Naive thymus-derived CD4-positive, alpha-beta T cell (primary cell): ENCODE results near the gene RPL4. TPM values are rescaled to one million over a fixed set of nuclear protein-coding genes. Genes with fewer than 3 reads are reported as not detected.

ENCODE experiments used
- ATAC-seq: fragments of 150-1000 bp; cut with Tn5 transposase; 2 replicates; pipeline ENCODE4 v1.10.0; 2021; ENCODE audit warnings: mild to moderate bottlenecking, moderate library complexity
- CTCF ChIA-PET: fragments of 350-600 bp; sonication (Branson Sonifier 250); formaldehyde crosslinking; loops from one replicate; lab custom pipeline; 2021; ENCODE audit warnings: antibody characterized with exemption; lab: Charles Lee
- POLR2A ChIA-PET: fragments of 350-600 bp; sonication (Branson Sonifier 250); formaldehyde crosslinking; loops from one replicate; lab custom pipeline; 2021; ENCODE audit warnings: antibody characterized with exemption, inconsistent platforms; lab: Charles Lee
- DNase-seq, 9 donors: peaks; one replicate each; pipeline versions ENCODE4 v3.0.0 to v3.0.0-alpha.2; 2020 to 2022; ENCODE audit warnings: mixed read lengths in 1 of 9
- H3K27ac ChIP-seq: one replicate; pipeline ENCODE4 v1.7.0; 2013; ENCODE audit warnings: mild to moderate bottlenecking, low read depth, low read length, moderate library complexity
- H3K27me3 ChIP-seq, 2 donors: one replicate each; pipeline ENCODE4 v1.7.0; 2013; ENCODE audit warnings: low read length in 2 of 2, mild to moderate bottlenecking in 2 of 2, moderate library complexity in 2 of 2; ENCODE audit not compliant: control insufficient read depth in 2 of 2, insufficient read depth in 2 of 2
- H3K36me3 ChIP-seq, 3 experiments: 1 replicate in 2 of 3; 2 replicates in 1 of 3; pipeline ENCODE4 v1.7.0; 2013; ENCODE audit warnings: low read length in 3 of 3, mild to moderate bottlenecking in 3 of 3, moderate library complexity in 1 of 3; ENCODE audit not compliant: insufficient read depth in 3 of 3, control insufficient read depth in 2 of 3
- H3K4me1 ChIP-seq, 2 donors: one replicate each; pipeline ENCODE4 v1.7.0; 2013; ENCODE audit warnings: low read length in 2 of 2, mild to moderate bottlenecking in 2 of 2, moderate library complexity in 1 of 2; ENCODE audit not compliant: control insufficient read depth in 2 of 2, insufficient read depth in 2 of 2
- H3K4me3 ChIP-seq: 2 replicates; pipeline ENCODE4 v1.7.0; 2013; ENCODE audit warnings: mild to moderate bottlenecking, low read length
- H3K9me3 ChIP-seq, 3 experiments: 1 replicate in 2 of 3; 2 replicates in 1 of 3; pipeline ENCODE4 v1.7.0; 2013; ENCODE audit warnings: low read length in 3 of 3; ENCODE audit not compliant: control insufficient read depth in 2 of 3
- H3K27ac Mint-ChIP-seq, 9 donors: one replicate each; pipeline ENCODE4 v1.8.0; 2020 to 2022; ENCODE audit warnings: mixed read lengths in 9 of 9, mild to moderate bottlenecking in 8 of 9, moderate library complexity in 5 of 9, inconsistent platforms in 2 of 9
- H3K27me3 Mint-ChIP-seq, 5 donors: one replicate each; pipeline ENCODE4 v1.8.0; 2021 to 2022; ENCODE audit warnings: mixed read lengths in 5 of 5, mild to moderate bottlenecking in 1 of 5
- H3K36me3 Mint-ChIP-seq, 5 donors: one replicate each; pipeline ENCODE4 v1.8.0; 2020 to 2022; ENCODE audit warnings: mixed read lengths in 5 of 5, mild to moderate bottlenecking in 3 of 5, inconsistent platforms in 1 of 5
- H3K4me1 Mint-ChIP-seq, 7 donors: one replicate each; pipeline ENCODE4 v1.8.0; 2020 to 2022; ENCODE audit warnings: mixed read lengths in 7 of 7, mild to moderate bottlenecking in 3 of 7, inconsistent platforms in 1 of 7
- H3K4me3 Mint-ChIP-seq, 10 donors: one replicate each; pipeline ENCODE4 v1.8.0; 2020 to 2022; ENCODE audit warnings: mild to moderate bottlenecking in 10 of 10, mixed read lengths in 10 of 10, moderate library complexity in 6 of 10, inconsistent platforms in 2 of 10
- H3K9me3 Mint-ChIP-seq, 11 donors: one replicate each; pipeline ENCODE4 v1.8.0; 2020 to 2022; ENCODE audit warnings: mixed read lengths in 11 of 11, mild to moderate bottlenecking in 4 of 11, inconsistent platforms in 1 of 11, moderate library complexity in 1 of 11
- intact Hi-C, 2 donors: fragments of 100-400 bp; cut with micrococcal nuclease; formaldehyde crosslinking; loops; one replicate each; pipeline ENCODE4 v1.15.1; 2023
- polyA plus RNA-seq, 2 donors: library from polyadenylated mRNA; unstranded; fragments of 300-500 nt; fragmentation: Illumina TruSeq; gene quantifications; one replicate each; pipeline ENCODE4 v1.2.3, GENCODE V29; 2021
- total RNA-seq, 6 experiments: library from RNA in 5 of 6; stranded (reverse) in 5 of 6; gene quantifications; 1 replicate in 5 of 6; 2 replicates in 1 of 6; pipeline ENCODE4 v1.2.3 and lab custom pipeline; 2021 to 2026

Gene RPL4
- total and polyA plus RNA-seq, 7 experiments from 2014 or later: 898 to 4,292 (median 2,892) TPM

GRCh38 chr15:66496951-66497501 lies 7.6 kb downstream of the RPL4 start:
- ATAC-seq (peak; percentile 34), DNase-seq (no peak)
- intact Hi-C loops: loop anchor here (1.0 to 5.0 kb wide), 13 partner anchors 8 to 1365 kb away; partner anchors contain the start of genes MAP2K1 (in 2 of the 2), TIPIN (in 2 of the 2), ZWILCH (in 2 of the 2) and DIS3L (in 1 of the 2)
- Histone ChIP-seq H3K4me1 (peaks cover 15 to 24% of the 10 kb centered on the region in 2 donors), H3K9me3 (no peaks in the 10 kb centered on the region), H3K27ac (peak overlapping the region; percentile 91), H3K27me3 (no peaks in the 10 kb centered on the region), H3K36me3 (peaks cover 15 to 83% (median 50%) of the 10 kb centered on the region in 3 experiments), H3K4me3 (peak overlapping the region; percentile 80)
- ChIA-PET POLR2A (interaction anchor here (0.6 to 4.1 kb wide), 8 partner anchors 9 to 428 kb away, joined by 3 to 71 read pairs (median 4); partner anchors contain the start of genes DIS3L and MAP2K1), CTCF (interaction anchor here (1.1 to 5.3 kb wide), 10 partner anchors 7 to 901 kb away, joined by 3 to 62 read pairs (median 6); partner anchors contain the start of genes MAP2K1 and TIPIN)
- H3K4me1 Mint-ChIP-seq: peaks cover 17 to 58% (median 42%) of the 10 kb centered on the region in 7 donors
- peak overlapping the region; percentile 94 to 99 (median 98) for H3K27ac Mint-ChIP-seq
- no peaks in the 10 kb centered on the region for H3K27me3 Mint-ChIP-seq
- peak overlapping the region; percentile 89 to 98 (median 97) for H3K4me3 Mint-ChIP-seq
- peaks cover 0 to 3% (median 0%) of the 10 kb centered on the region in 11 donors for H3K9me3 Mint-ChIP-seq
- H3K36me3 Mint-ChIP-seq: peaks cover 10 to 49% (median 29%) of the 10 kb centered on the region in 5 donors

GRCh38 chr15:66494262-66494661 lies 10.4 kb downstream of the RPL4 start:
- peaks cover 15 to 24% of the 10 kb centered on the region in 2 donors for H3K4me1 ChIP-seq
- H3K27ac Mint-ChIP-seq: peak overlapping the region in 7 of 9 donors; percentile 25 to 81 (median 44)
- ChIA-PET CTCF (interaction anchor here (0.6 kb wide), 1 partner anchor 439 kb away, joined by 3 read pairs; no protein-coding TSS in a partner anchor), POLR2A (interaction anchor here (0.9 to 2.7 kb wide), 3 partner anchors 9 to 107 kb away, joined by 5 to 8 read pairs (median 6); partner anchors contain the start of genes MAP2K1 and ZWILCH)
- peaks cover 0 to 3% (median 0%) of the 10 kb centered on the region in 11 donors for H3K9me3 Mint-ChIP-seq
- H3K27me3 ChIP-seq: no peaks in the 10 kb centered on the region
- H3K4me3 Mint-ChIP-seq: peak overlapping the region in 2 of 10 donors; percentile 4 to 13
- H3K9me3 ChIP-seq: no peaks in the 10 kb centered on the region
- H3K27me3 Mint-ChIP-seq: no peaks in the 10 kb centered on the region
- H3K36me3 ChIP-seq: peaks cover 14 to 81% (median 29%) of the 10 kb centered on the region in 3 experiments
- intact Hi-C loops: no loop called here
- H3K27ac ChIP-seq: no peak overlapping the region
- H3K4me3 ChIP-seq: no peak overlapping the region
- ATAC-seq: no peak
- no peak for DNase-seq
- H3K4me1 Mint-ChIP-seq: peaks cover 24 to 49% (median 44%) of the 10 kb centered on the region in 7 donors
- peaks cover 4 to 47% (median 16%) of the 10 kb centered on the region in 5 donors for H3K36me3 Mint-ChIP-seq

- intact Hi-C loops: no loop called here
- Mint-ChIP-seq H3K9me3 (no peaks in the 10 kb centered on the region), H3K27ac (peak overlapping the region in 6 of 9 donors; percentile 9 to 79 (median 56)), H3K27me3 (no peaks in the 10 kb centered on the region), H3K4me3 (no peak overlapping the region), H3K36me3 (peaks cover 4 to 48% (median 7%) of the 10 kb centered on the region in 5 donors), H3K4me1 (peaks cover 20 to 34% (median 29%) of the 10 kb centered on the region in 7 donors)
- no peaks in the 10 kb centered on the region for H3K27me3 ChIP-seq
- POLR2A ChIA-PET: interaction anchor here (0.7 to 1.1 kb wide), 2 partner anchors 10 to 259 kb away, joined by 3 read pairs; no protein-coding TSS in a partner anchor
- no peaks in the 10 kb centered on the region for H3K9me3 ChIP-seq
- ATAC-seq (no peak), DNase-seq (no peak)
- CTCF ChIA-PET: interaction anchor here (1.0 kb wide), 1 partner anchor 105 kb away, joined by 6 read pairs; the partner anchor contains the start of gene MAP2K1
- no peak overlapping the region for H3K27ac ChIP-seq
- H3K36me3 ChIP-seq: peaks cover 4 to 85% (median 24%) of the 10 kb centered on the region in 3 experiments
- H3K4me3 ChIP-seq: no peak overlapping the region
- peaks cover 5 to 14% of the 10 kb centered on the region in 2 donors for H3K4me1 ChIP-seq
These were observed 12.8 kb downstream of the RPL4 start for GRCh38 chr15:66491846-66492245.

GRCh38 chr15:66489179-66489791 lies 15.4 kb downstream of the RPL4 start:
- ATAC-seq (no peak), DNase-seq (no peak)
- no peak overlapping the region for H3K4me3 ChIP-seq
- intact Hi-C loops: no loop called here
- H3K9me3 ChIP-seq: no peaks in the 10 kb centered on the region
- no peaks in the 10 kb centered on the region for H3K4me1 ChIP-seq
- POLR2A ChIA-PET: interaction anchor here (1.0 kb wide), 1 partner anchor 16 kb away, joined by 4 read pairs; the partner anchor contains the start of gene ZWILCH
- peak overlapping the region in 5 of 9 donors; percentile 25 to 79 (median 33) for H3K27ac Mint-ChIP-seq
- H3K9me3 Mint-ChIP-seq: no peaks in the 10 kb centered on the region
- CTCF ChIA-PET: interaction anchor here (0.9 to 1.3 kb wide), 2 partner anchors 9 to 10 kb away, joined by 3 to 5 read pairs; partner anchors contain the start of gene SNAPC5
- H3K27ac ChIP-seq: no peak overlapping the region
- H3K36me3 ChIP-seq: peaks cover 4 to 94% (median 27%) of the 10 kb centered on the region in 3 experiments
- no peak overlapping the region for H3K4me3 Mint-ChIP-seq
- no peaks in the 10 kb centered on the region for H3K27me3 ChIP-seq
- peaks cover 2 to 46% (median 7%) of the 10 kb centered on the region in 5 donors for H3K36me3 Mint-ChIP-seq
- no peaks in the 10 kb centered on the region for H3K27me3 Mint-ChIP-seq
- peaks cover 4 to 22% (median 14%) of the 10 kb centered on the region in 7 donors for H3K4me1 Mint-ChIP-seq

- Histone ChIP-seq H3K27ac (no peak overlapping the region), H3K9me3 (no peaks in the 10 kb centered on the region), H3K36me3 (peaks cover 4 to 90% (median 27%) of the 10 kb centered on the region in 3 experiments), H3K4me1 (no peaks in the 10 kb centered on the region), H3K27me3 (no peaks in the 10 kb centered on the region), H3K4me3 (no peak overlapping the region)
- H3K27me3 Mint-ChIP-seq: no peaks in the 10 kb centered on the region
- CTCF ChIA-PET: no interaction called here
- DNase-seq: no peak
- intact Hi-C loops: no loop called here
- peaks cover 0 to 41% (median 5%) of the 10 kb centered on the region in 5 donors for H3K36me3 Mint-ChIP-seq
- ATAC-seq: no peak
- no peaks in the 10 kb centered on the region for H3K9me3 Mint-ChIP-seq
- POLR2A ChIA-PET: interaction anchor here (1.3 kb wide), 1 partner anchor 9 kb away, joined by 5 read pairs; the partner anchor contains the start of gene SNAPC5
- H3K27ac Mint-ChIP-seq: no peak overlapping the region
- H3K4me3 Mint-ChIP-seq: no peak overlapping the region
- H3K4me1 Mint-ChIP-seq: peaks cover 0 to 19% (median 9%) of the 10 kb centered on the region in 7 donors
These were observed 16.1 kb downstream of the RPL4 start for GRCh38 chr15:66488525-66488924.

GRCh38 chr15:66486887-66487286 lies 17.8 kb downstream of the RPL4 start:
- intact Hi-C loops: no loop called here
- Mint-ChIP-seq H3K4me1 (peaks cover 0 to 24% (median 8%) of the 10 kb centered on the region in 7 donors), H3K36me3 (peaks cover 8 to 42% (median 13%) of the 10 kb centered on the region in 5 donors), H3K27ac (peak overlapping the region in 4 of 9 donors; percentile 14 to 65 (median 26)), H3K4me3 (no peak overlapping the region), H3K9me3 (no peaks in the 10 kb centered on the region), H3K27me3 (no peaks in the 10 kb centered on the region)
- CTCF ChIA-PET: no interaction called here
- Histone ChIP-seq H3K27ac (no peak overlapping the region), H3K4me1 (no peaks in the 10 kb centered on the region), H3K27me3 (no peaks in the 10 kb centered on the region), H3K4me3 (no peak overlapping the region), H3K36me3 (peaks cover 1 to 91% (median 17%) of the 10 kb centered on the region in 3 experiments), H3K9me3 (no peaks in the 10 kb centered on the region)
- POLR2A ChIA-PET: interaction anchor here (0.6 kb wide), 1 partner anchor 74 kb away, joined by 7 read pairs; no protein-coding TSS in a partner anchor
- ATAC-seq (no peak), DNase-seq (no peak)
